HG02884 (cell line): Measurements from ENCODE around the gene VAV2.
"Not testable (repeated sequence)": the region's sequence is repeated elsewhere in the genome, so short reads cannot be mapped to it uniquely, and the experiment has no call there.

Experiments
- ATAC-seq: cut with Tn5 transposase; IDR thresholded peaks from one replicate; pipeline ENCODE4 v1.9.1; 2021; ENCODE audit warnings: mild to moderate bottlenecking, moderate library complexity; ENCODE audit not compliant: unreplicated experiment

The VAV2 gene

DNA sequence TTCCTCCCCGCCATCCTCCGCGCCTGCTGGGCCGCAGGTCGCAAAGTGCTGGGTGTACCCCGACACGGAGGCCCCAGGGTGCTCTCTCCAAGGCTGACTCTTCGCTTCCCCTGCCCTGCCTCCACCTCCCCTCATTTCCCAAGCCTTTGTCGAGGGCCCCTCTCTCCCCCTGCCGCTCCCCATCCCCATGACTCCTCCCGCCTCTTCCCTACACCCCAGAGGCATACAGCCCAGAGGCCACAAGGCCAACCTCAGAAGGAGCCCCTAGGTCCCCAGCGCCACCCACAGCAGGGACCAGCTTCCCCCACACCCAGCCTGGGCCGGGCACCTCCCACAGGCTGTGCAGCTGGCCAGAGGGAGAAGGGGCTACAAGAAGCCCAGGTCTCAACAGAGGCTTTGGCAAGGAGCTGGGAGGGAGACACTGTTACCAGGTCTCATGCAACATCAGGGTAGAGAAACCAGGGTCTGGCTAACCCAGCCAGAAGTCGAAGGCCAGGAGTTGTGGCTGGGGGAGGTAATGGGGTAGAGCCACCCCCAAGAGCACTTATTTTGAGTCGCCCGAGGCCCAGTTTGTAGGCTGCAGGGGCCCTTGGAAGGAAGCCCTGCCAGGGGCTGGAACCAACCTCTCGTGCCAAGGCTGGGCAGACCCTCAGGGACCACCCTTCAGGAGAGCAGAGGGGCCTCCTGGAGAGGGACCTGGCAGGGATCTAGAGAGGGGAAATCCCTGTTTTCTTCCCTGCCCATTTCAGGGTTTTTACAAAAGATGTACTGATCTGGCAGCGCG lies 229.4 kb downstream of the VAV2 start:
- ATAC-seq = no peak

DNA sequence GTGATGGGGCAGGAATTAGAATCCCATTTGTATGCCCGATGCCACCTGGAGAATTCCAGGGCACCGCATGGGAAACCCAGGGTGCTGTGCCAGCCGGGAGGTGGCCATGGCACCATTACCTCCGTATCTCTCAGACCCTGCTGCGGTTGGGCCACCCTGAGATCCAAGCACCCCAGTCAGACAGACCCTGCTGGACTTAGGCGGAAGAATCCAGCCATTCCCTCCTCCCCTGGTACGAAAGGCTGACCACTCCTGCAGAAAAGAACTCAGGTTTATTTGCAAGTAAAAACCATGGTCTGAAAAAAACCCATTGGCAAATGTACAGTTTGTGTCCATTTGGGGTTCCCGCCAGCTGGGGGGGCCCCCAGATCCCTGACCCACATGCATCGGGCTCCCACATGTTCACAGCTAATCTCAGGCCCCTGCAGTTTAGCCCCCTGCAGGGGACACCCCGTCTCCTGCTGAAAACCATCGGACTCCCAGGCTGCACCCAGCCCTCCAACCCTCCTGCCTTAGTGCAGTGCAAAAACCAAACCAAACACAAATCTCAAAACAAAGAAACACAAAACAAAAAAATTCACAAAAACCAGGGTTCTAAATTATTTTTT lies 230.4 kb downstream of the VAV2 start:
- no peak for ATAC-seq

DNA sequence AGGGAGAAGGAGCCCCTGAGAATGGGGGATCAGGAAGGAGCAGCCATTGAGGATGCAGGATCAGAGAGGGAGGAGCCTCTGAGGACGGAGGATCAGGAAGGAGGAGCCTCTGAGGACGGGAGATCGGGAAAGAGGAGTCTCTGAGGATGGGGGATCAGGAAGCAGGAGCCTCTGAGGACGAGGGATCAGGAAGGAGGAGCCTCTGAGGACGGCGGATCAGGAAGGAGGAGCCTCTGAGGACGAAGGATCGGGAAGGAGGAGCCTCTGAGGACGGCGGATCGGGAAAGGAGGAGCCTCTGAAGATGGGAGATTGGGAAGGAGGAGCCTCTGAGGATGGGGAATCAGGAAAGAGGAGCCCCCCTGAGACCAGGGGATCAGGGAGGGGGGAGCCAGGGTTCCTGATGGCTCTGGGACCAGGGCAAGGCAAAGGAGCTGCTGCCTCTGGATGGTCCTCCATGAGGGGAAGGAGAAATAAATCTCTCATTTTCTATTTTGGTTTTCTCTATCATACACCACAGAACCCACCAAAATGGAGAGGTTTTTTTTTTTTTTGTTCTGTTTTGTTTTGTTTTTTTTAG lies 231.3 kb downstream of the VAV2 start:
- no peak for ATAC-seq

DNA sequence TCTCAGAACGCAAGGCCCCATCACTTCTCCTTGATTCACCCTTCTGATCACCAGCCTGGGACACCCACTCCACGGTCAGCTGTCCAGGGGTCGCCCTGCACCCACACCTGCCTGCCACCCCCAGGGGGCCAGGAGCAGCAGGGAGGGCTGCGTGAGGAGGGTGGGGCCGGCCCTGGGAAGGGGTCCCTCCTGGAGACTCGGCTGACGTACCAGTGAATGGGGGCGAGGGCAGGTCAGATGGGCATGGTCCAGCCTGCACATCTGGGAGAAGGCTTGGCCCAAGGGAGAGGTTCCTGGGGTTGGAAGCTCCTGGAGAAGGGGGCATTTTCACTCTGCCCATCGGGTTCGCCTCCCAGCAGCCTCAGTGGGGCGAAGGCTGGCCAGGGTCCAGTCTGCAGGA lies 232.2 kb downstream of the VAV2 start:
- ATAC-seq = no peak

DNA sequence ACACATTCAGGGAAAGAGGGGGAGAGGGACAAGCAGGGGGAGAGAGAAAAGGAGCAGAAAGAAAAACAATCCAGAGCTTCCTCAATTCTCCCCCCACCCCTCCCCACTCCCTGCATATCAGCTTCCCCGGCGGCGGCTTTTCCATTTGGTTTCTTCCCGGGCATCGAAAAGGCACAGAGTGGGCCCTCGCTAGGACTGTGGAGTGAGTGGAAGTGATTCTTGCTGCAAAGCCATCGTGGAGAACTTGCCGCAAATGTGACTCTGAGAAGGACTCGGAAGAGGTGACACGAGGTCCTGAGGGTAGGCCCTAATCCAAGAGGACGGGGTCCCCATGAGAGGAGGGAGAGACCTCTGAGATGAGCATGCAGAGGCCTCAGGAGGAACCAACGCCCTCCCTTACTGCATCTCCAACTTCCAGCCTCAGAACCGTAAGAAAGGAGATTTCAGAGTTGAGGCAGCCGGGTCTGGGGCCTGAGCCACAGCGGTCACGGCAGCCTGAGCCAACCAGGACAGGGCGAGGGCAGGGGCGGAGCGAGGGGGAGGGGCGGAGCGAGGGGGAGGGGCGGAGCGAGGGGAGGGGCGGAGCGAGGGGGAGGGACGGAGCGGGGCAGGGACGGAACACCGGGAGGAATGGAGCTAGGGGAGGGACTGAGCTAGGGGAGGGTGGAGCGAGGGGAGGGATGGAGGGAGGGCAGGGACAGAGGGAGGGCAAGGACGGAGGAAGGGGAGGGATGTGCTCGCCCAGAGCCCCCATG lies 232.8 kb downstream of the VAV2 start:
- ATAC-seq = no peak

DNA sequence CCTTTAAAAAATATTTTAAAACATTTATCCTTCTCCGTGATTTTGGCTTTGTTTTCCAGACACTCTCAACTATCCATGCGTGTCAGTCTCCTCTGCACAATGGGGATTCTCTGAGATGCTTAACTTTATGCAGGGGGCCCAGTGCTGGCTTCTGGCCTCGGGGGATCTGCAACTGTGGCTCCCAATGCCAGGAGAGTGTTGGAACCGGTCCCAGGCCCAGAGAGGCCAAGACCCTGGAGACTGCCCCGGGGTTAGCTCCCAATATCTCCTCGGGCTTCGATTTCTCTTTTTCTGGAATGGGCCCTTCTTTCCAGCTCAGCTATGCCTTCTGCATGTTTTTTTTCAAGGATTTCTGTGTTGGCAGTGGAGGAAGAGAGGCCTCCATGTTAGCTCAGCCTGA lies 233.9 kb downstream of the VAV2 start:
- no peak for ATAC-seq

DNA sequence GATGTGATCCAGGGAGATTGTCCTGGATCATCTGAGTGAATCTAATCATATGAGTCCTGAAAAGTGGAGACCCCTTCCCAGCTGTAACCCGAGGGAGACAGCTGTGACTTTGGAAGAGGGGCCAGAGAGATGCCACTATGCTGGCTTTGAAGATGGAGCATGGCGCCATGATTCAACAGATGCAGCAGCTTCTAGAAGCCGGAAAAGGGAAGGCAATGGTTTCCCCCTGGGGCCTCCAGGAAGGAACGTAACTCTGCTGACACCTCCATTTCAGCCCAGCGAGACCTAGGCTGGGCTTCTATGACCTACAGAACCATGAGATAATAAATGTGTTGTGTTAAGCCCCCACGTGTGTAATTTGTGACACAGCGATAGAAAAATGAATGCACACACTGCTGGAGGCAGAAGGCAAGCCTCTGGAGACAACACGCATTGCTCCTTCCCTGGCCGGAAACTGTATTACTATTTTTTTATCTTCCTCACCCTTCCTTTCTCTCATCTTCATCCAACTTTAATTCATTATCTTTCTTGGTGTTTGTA lies 237.4 kb downstream of the VAV2 start:
- no peak for ATAC-seq

DNA sequence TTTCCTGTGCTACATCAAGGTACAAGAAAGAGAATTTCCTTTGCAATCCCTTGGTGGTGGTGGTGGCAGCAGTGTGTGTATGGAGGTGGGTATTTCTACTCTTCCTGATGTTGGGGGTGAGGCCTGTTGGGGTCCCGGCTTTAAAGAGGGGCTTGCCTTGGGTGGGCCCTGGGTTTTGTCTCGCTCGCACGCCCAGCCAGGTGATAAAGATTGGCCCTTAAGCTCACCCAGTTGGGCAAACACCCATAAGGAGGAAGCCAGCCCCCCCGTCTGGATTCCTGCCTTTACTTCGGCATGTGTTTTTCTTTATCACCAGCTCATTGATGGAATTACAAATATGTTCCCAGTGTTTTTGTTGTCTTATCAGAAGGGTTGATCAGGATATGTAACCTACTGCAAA lies 237.9 kb downstream of the VAV2 start:
- no peak for ATAC-seq

DNA sequence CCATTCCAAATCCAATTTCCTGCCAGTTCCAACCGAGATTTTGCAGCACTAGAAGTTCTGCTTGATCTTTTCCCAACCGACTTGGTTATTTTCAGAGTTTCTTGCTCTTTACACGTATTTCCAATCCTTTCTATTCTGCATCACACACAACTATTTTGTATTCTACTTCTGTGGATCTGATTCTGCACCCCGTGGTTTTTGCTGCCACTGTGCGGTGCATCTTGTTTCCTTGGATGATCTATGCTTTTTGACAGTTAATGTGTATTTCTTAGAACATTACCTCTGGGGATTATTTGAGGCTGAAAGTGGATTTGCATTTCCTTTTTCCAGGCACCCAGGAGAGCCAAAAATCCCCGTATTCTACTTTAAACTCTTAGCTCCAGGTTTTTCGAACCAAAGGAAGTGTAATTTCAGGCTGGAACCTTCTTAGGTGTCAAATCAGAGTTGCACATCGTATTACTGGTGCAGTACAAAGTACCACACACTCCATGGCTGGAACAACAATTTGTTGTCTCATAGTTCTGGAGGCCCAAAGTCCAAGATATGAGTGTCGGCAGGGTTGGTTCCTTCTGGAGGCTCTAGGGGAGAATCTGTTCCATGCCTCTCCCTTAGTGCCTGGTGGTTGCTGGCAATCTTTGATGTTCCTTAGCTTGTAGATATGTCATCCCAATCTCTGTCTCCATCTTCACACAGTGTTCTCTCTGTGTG lies 239.2 kb downstream of the VAV2 start:
- ATAC-seq = no peak

DNA sequence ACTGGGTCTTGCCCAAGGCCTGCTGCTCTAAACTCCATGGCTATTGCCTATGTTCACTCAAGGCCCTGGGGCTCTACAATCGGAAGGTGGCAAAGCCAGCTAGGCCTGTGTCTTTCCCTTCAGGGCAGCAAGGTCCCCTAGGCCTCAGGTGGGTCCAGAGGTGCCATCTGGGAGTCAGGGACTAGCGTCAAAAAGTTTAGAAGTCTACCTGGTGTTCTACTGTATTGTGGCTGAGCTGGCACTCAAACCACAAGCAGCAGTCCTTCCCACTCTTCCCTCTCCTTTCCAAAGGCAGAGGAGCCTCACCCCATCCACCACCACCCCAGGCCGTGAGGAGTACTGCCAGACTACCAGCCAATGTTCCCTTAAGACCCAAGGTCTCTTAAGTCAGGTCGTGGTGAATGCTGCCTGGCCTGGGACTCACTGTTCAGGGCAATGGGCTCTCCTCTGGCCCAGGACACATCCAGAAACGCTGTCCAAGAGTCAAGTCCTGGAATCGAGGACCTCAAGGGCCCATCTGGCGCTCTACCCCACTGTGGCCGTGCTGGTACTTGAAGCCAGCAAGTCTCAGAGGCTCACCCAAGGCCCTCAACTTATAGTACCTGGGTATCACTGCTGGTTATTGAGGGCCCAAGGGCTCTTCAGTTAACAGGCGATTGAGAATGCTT lies 241.0 kb downstream of the VAV2 start:
- no peak for ATAC-seq

DNA sequence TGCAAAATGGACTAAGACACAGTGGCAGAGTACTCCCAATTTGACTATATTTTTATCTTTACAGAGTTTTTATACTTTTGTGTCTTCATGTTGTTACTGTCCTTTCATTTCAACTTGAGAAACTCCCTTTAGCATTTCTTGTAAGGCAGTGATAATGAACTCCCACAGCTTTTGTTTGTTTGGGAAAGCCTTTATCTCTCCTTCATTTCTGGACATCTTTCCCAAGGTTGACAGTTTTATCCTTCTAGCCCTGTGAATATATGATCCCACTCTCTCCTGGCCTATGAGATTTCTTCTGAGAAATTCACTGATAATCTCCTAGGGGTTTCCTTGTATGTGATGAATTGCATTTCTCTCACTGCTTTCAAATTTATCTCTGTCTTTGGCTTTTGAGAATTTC lies 244.8 kb downstream of the VAV2 start:
- no peak for ATAC-seq

DNA sequence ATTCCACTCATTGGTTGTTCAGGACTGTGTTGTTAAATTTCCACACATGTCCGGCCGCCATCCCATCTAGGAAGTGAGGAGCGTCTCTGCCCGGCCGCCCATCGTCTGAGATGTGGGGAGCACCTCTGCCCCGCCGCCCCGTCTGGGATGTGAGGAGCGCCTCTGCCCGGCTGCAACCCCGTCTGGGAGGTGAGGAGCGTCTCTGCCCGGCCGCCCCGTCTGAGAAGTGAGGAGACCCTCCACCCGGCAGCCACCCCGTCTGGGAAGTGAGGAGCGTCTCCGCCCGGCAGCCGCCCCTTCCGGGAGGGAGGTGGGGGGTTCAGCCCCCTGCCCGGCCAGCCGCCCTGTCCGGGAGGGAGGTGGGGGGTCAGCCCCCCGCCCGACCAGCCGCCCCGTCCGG lies 247.6 kb downstream of the VAV2 start:
- ATAC-seq = not testable (repeated sequence)

DNA sequence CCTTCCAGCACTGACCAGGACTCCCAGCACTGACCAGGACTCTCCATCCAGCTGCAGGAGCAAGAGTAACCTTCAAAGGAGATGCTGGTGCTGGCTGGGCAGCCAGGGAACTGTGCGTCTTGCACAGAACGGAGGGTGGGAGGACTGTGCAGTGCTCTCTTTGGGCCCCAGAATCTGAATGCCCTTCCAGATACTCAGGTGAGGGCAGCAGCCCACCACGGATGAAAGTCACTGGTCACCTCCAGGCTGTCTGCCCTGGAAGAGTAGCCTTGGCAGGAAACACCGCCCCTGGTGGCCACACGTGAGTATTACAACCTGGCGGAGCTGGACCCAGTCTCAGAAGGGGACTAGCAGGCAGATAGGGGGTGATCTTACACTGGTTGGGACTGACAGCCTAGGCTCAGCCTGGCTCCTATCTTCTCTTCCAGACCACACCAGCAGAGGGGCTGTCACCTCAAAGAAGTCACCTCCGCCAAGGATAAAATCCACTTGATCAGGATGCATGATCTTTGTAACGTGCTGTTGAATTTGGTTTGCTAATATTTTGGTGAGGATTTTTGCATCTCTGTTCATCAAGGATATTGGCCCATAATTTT lies 249.2 kb downstream of the VAV2 start:
- no peak for ATAC-seq

DNA sequence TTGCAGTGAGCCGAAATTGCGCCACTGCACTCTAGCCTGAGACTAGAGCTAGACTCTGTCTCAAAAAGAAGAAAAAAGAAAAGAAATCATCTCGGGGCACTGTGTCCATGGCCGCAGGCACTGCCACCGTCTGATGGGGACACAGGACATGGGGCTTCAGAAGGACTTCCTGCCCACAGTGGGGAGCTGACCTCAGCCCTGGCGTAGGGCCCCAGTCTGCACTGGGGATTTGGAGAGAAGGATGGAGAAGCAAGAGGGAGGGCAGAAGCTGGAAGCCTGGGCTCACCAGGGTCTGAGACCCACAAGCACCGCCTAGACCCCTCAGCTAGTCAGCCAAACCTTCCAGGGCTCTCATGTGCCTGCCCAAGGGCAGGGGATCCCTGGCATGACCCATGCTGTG lies 249.9 kb downstream of the VAV2 start:
- no peak for ATAC-seq

DNA sequence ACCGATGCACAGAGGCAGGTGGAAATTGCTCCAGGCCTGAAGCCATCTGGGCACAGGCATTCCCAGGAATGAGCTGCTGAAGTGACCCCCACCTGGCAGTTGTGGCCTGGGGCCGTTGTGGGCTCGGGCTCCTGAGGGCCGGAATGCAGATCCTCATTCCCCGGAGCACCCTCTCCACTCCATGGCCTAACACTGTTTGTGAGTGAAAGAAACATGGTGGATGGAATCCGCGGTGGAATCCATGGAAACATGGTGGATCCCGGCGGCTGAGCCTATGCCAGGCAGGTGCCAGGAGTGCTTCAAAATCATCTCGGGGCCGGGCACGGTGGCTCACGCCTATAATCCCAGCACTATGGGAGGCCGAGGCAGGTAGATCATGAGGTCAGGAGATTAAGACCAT lies 250.4 kb downstream of the VAV2 start:
- ATAC-seq = no peak

DNA sequence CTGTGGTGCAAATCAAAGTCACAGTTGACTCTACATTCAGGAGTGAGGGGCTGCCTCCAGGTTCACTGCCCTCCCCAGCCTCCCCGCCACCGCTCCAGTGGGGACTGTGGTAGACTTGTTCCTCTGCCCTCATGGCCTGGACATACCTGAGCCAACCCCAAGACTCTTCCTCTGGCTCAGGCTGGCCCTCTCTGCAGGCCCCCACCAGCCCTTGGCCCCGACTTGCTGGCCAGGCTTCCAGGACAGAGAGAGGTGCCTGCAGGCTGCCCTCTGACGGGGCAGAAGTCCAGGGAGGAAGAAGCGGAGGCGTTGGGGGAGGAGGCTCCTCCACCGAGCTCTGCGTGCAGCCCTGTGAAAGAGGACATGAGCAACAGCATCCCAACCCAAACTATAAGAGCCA lies 251.2 kb downstream of the VAV2 start:
- no peak for ATAC-seq

DNA sequence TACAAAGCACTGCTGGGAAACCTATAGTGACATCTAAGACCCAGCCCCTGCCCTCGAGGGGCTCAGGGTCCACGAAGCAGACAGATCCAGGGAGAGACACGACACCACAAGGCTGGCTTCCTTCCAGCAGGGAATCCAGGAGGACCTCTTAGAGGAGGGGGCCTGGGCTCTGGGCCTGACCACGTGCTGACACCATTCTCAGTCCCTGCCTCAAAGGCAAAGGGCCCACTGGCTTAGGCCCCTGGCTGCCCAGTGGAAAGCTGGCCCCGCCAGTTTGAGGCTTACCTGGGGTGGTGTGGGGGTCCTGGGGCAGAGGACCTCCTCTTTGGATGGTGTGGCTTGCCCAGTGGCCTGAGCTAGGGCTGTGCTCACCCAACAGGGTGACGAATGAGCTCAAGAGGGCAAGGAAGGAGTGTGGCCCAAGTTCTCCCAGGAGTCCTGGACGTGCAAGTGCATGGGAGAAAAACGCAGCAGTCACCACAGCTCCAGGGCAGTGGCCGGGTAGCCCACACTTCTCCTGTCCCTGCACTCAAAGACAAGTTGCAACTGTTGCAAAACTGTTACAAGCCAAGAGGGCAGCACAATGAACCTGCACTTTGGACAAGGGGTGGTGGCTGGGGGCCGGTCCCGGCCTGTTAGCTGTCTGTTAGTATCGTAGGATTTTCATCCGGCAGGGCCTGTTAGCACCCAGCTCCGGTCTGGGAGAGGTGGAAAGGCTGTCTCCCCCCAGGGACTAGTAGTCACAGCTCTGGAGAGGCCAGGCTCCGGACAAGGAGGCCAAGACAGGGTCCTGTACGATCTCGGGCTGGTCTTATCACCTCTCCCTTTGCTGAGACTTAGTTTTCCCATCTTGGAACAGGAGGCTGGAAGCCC lies 252.5 kb downstream of the VAV2 start:
- no peak for ATAC-seq

DNA sequence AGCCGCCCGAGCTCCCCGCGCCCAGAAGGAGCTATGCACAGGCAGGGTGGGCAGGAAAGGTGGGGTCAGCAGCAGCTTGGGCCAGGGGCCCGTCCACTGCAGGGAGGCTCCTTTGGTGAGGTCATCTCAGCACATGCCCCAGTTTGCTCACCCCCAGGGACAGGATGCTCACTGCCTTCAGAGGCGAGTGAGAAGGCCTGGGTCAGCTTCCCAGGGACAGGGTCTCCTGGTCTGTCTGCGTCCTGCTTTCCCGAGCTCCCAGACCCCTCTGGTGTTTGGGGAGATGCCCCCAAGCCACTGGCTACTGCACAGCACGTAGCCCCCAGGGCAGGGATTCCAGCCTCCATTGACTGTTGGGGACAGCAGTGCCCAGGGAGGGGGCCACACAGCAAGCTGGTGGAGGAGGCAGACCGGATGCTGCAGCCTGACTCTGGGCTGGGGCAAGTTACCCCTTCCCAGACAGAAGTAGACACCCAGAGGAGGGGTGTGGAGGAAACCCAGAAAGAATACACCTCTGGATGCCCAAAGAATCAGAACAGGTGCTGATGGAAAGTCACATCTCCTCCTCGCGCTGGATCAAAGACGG lies 253.4 kb downstream of the VAV2 start:
- ATAC-seq = no peak
